ENCODE results near the gene KRT2.

Gene KRT2

DNA sequence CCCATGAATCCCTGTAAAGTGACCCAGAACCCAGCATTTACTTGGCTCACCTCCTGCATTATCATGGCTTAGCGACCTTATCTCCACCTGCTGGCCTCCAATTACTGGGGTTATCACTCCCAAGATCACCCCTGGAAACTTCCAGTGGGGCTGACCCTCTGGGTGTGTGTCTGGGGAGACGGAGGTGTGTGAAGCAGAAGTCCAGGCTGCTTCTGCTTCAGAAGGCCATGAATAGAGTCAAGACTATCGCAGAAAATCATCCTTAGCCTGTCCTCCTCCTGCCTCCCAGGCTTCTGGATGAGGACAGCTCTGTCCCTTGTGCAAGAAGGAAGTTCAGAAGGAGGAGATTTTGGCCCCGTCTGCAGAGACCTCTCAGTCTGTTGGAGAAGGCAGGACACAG lies 50.3 kb downstream of the KRT2 start:
- H2AFZ ChIP-seq, result no peak overlapping the region
- peaks cover 4% of the 10 kb centered on the region for H3K4me1 ChIP-seq
- TF ChIP-seq, protein P1, sequence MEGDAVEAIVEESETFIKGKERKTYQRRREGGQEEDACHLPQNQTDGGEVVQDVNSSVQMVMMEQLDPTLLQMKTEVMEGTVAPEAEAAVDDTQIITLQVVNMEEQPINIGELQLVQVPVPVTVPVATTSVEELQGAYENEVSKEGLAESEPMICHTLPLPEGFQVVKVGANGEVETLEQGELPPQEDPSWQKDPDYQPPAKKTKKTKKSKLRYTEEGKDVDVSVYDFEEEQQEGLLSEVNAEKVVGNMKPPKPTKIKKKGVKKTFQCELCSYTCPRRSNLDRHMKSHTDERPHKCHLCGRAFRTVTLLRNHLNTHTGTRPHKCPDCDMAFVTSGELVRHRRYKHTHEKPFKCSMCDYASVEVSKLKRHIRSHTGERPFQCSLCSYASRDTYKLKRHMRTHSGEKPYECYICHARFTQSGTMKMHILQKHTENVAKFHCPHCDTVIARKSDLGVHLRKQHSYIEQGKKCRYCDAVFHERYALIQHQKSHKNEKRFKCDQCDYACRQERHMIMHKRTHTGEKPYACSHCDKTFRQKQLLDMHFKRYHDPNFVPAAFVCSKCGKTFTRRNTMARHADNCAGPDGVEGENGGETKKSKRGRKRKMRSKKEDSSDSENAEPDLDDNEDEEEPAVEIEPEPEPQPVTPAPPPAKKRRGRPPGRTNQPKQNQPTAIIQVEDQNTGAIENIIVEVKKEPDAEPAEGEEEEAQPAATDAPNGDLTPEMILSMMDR (IDR thresholded peaks at IDR 0.05), result no peak
- no peaks in the 10 kb centered on the region for H3K9me3 ChIP-seq (ENCODE audit: control insufficient read depth, low read length)
- H3K27ac ChIP-seq, result no peak overlapping the region
- no peaks in the 10 kb centered on the region for H3K36me3 ChIP-seq (ENCODE audit: control insufficient read depth, insufficient read depth, low read length)
- H3K79me2 ChIP-seq, result no peaks in the 10 kb centered on the region
- H3K4me2 ChIP-seq (ENCODE audit: low read length), result no peak overlapping the region
- no peak overlapping the region for H3K4me3 ChIP-seq (ENCODE audit: low read depth, low read length)
- H3K27me3 ChIP-seq (ENCODE audit: control insufficient read depth, insufficient read depth, low read length), result peaks cover 3% of the 10 kb centered on the region
- H3K9ac ChIP-seq, result no peak overlapping the region

DNA sequence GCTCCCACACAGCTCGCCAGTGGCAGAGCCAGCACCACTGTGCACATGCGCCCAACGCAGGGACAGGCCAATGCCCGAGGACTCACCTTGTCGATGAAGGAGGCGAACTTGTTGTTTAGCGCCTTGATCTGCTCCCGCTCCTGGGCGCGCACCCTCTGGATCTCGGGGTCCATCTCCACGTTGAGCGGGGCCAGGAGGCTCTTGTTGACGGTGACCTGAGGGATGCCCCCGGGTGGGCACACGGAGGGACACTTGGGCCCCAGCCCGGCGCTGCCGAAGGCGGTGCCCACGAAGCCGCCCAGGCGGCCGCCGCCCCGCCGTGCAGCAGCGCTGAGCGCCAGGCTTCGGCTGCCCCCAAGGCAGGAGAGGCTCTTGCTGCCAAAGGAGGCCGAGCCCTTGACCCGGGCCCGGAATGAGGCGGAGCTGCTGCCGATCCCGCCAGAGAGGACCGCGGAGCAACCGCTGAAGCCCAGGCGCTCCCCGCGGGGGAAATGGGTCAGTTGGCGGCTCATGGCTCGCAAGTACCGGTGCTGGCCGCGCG lies 51.0 kb downstream of the KRT2 start, which contains the start of gene KRT72:
KRT72 (minus strand) TSS at position 523 of the 541 bp plus-strand sequence; CDS start at position 512, 11 bp downstream.
- Histone ChIP-seq H3K9ac (no peak within 1 kb of the TSS), H2AFZ (no peak within 1 kb of the TSS), H3K27me3 (ENCODE audit: control insufficient read depth, insufficient read depth, low read length) (peaks cover 3% of the 10 kb centered on the region), H3K27ac (no peak within 1 kb of the TSS), H3K79me2 (no peaks in the 10 kb centered on the region), H3K4me2 (ENCODE audit: low read length) (no peak within 1 kb of the TSS), H3K4me3 (ENCODE audit: low read depth, low read length) (no peak within 1 kb of the TSS), H3K36me3 (ENCODE audit: control insufficient read depth, insufficient read depth, low read length) (no peaks in the 10 kb centered on the region), H3K4me1 (peaks cover 4% of the 10 kb centered on the region), H3K9me3 (ENCODE audit: control insufficient read depth, low read length) (no peaks in the 10 kb centered on the region)
- TF ChIP-seq, protein P1 (IDR thresholded peaks at IDR 0.05), result no peak

DNA sequence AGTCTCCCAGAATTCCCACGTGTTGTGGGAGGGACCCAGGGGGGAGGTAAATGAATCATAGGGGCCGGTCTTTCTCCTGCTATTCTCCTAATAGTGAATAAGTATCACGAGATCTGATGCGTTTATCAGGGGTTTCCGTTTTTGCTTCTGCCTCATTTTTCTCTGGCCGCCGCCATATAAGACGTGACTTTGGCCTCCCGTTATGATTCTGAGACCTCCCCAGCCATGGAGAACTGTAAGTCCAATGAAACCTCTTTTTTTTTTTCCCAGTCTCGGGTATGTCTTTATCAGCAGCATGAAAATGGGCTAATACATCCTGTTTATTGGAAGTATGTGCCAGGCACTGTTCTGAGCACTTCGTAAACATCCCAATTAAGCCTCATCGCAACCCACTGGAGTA lies 51.5 kb downstream of the KRT2 start:
- Histone ChIP-seq H3K27ac (no peak overlapping the region), H3K4me3 (ENCODE audit: low read depth, low read length) (no peak overlapping the region), H2AFZ (no peak overlapping the region), H3K9me3 (ENCODE audit: control insufficient read depth, low read length) (no peaks in the 10 kb centered on the region), H3K27me3 (ENCODE audit: control insufficient read depth, insufficient read depth, low read length) (peaks cover 3% of the 10 kb centered on the region), H3K4me2 (ENCODE audit: low read length) (no peak overlapping the region), H3K9ac (no peak overlapping the region), H3K79me2 (no peaks in the 10 kb centered on the region), H3K4me1 (peaks cover 4% of the 10 kb centered on the region), H3K36me3 (ENCODE audit: control insufficient read depth, insufficient read depth, low read length) (no peaks in the 10 kb centered on the region)
- TF ChIP-seq, protein P1 (IDR thresholded peaks at IDR 0.05), result no peak

DNA sequence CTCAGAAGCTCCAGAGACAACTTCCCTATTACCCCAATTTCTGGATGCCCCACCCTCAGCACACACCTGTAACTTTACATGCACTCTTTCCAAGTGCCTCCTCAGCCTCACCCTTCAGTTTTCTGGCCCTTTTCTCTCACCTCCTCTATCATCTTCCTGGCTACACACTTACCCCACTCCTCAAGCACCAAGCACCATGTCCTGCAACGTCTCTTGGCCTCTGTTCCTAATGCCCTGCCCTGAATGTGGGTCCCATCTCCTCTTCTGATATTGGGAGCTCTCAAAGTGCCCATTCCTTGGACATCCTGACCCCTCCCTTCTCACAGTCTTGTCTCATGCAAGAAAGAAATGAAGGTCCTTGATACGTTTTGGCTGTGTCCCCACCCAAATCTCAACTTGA lies 51.9 kb downstream of the KRT2 start:
- no peak overlapping the region for H3K4me3 ChIP-seq (ENCODE audit: low read depth, low read length)
- H3K9me3 ChIP-seq (ENCODE audit: control insufficient read depth, low read length), result no peaks in the 10 kb centered on the region
- H3K9ac ChIP-seq, result no peak overlapping the region
- TF ChIP-seq, protein P1 (IDR thresholded peaks at IDR 0.05), result no peak
- H3K79me2 ChIP-seq, result no peaks in the 10 kb centered on the region
- no peak overlapping the region for H3K4me2 ChIP-seq (ENCODE audit: low read length)
- H3K36me3 ChIP-seq (ENCODE audit: control insufficient read depth, insufficient read depth, low read length), result no peaks in the 10 kb centered on the region
- peaks cover 3% of the 10 kb centered on the region for H3K27me3 ChIP-seq (ENCODE audit: control insufficient read depth, insufficient read depth, low read length)
- H3K4me1 ChIP-seq, result peaks cover 4% of the 10 kb centered on the region
- H2AFZ ChIP-seq, result no peak overlapping the region
- no peak overlapping the region for H3K27ac ChIP-seq

GRCh38 chr12:52598966-52599365 lies 53.0 kb downstream of the KRT2 start:
- Histone ChIP-seq H3K79me2 (no peaks in the 10 kb centered on the region), H3K27me3 (ENCODE audit: control insufficient read depth, insufficient read depth, low read length) (peaks cover 3% of the 10 kb centered on the region), H3K4me2 (ENCODE audit: low read length) (no peak overlapping the region), H3K4me1 (peaks cover 4% of the 10 kb centered on the region), H2AFZ (no peak overlapping the region), H3K27ac (no peak overlapping the region), H3K9me3 (ENCODE audit: control insufficient read depth, low read length) (no peaks in the 10 kb centered on the region), H3K36me3 (ENCODE audit: control insufficient read depth, insufficient read depth, low read length) (no peaks in the 10 kb centered on the region), H3K9ac (no peak overlapping the region), H3K4me3 (ENCODE audit: low read depth, low read length) (no peak overlapping the region)
- TF ChIP-seq, protein P1 (IDR thresholded peaks at IDR 0.05), result no peak
